ENCODE data around the gene ARHGEF2.

Gene ARHGEF2

GRCh38 chr1:156002188-156002911, 24.0 kb upstream of the ARHGEF2 start:
- H3K27ac ChIP-seq = no peak overlapping the region
- TF ChIP-seq CTCF (conservative IDR thresholded peaks at IDR 0.05) = no peak

GRCh38 chr1:156001662-156002171, 23.4 kb upstream of the ARHGEF2 start:
- H3K27ac ChIP-seq = no peak overlapping the region
- no peak for TF ChIP-seq CTCF (conservative IDR thresholded peaks at IDR 0.05)

GRCh38 chr1:156001021-156001661, 22.8 kb upstream of the ARHGEF2 start:
- TF ChIP-seq CTCF (conservative IDR thresholded peaks at IDR 0.05) = no peak
- no peak overlapping the region for H3K27ac ChIP-seq

- H3K27ac ChIP-seq = no peak overlapping the region
- TF ChIP-seq CTCF (conservative IDR thresholded peaks at IDR 0.05) = no peak
Measured at GRCh38 chr1:155999964-156000363, 21.6 kb upstream of the ARHGEF2 start.

GRCh38 chr1:155996166-155996565, 17.8 kb upstream of the ARHGEF2 start:
- no peak overlapping the region for H3K27ac ChIP-seq
- TF ChIP-seq CTCF (conservative IDR thresholded peaks at IDR 0.05) = no peak

GRCh38 chr1:155993595-155993994, 15.2 kb upstream of the ARHGEF2 start:
- H3K27ac ChIP-seq = no peak overlapping the region
- TF ChIP-seq CTCF (conservative IDR thresholded peaks at IDR 0.05) = no peak

GRCh38 chr1:155990005-155990739, 11.8 kb upstream of the ARHGEF2 start:
- no peak for TF ChIP-seq CTCF (conservative IDR thresholded peaks at IDR 0.05)

More at GRCh38 chr1:155990005-155990739, 11.8 kb upstream of the ARHGEF2 start:
- no peak overlapping the region for H3K27ac ChIP-seq
